DMS 273 (cell line): Measurements from ENCODE around the gene MKNK1.

ENCODE experiments used
- DNase-seq: peaks from one replicate; lab custom pipeline; 2025; ENCODE audit not compliant: unreplicated experiment; lab: John Stamatoyannopoulos, UW

Gene MKNK1

GRCh38 chr1:46619656-46620258 is 15.7 kb upstream of the MKNK1 start:
- no peak for DNase-seq

GRCh38 chr1:46618754-46619415 is 14.8 kb upstream of the MKNK1 start:
- no peak for DNase-seq

- no peak for DNase-seq
Observed at GRCh38 chr1:46617833-46618232, 13.8 kb upstream of the MKNK1 start.

GRCh38 chr1:46617108-46617800 is 13.2 kb upstream of the MKNK1 start:
- no peak for DNase-seq

GRCh38 chr1:46616277-46617107 is 12.4 kb upstream of the MKNK1 start, which contains the start of gene MOB3C:
Gene MOB3C (minus strand): TSS chr1:46616811. CDS start chr1:46613321, 3,490 bp downstream.
- DNase-seq, result peak; percentile 75

- no peak for DNase-seq
Observed at GRCh38 chr1:46615735-46616134, 11.7 kb upstream of the MKNK1 start.

- DNase-seq, result no peak
Observed at GRCh38 chr1:46615088-46615487, 11.0 kb upstream of the MKNK1 start.

GRCh38 chr1:46614604-46614984 is 10.5 kb upstream of the MKNK1 start:
- no peak for DNase-seq

- DNase-seq, result peak; percentile 92
Observed at GRCh38 chr1:46613661-46614603, 9.9 kb upstream of the MKNK1 start.

- no peak for DNase-seq
Observed at GRCh38 chr1:46612937-46613660, 9.0 kb upstream of the MKNK1 start.

GRCh38 chr1:46611691-46612221 is 7.7 kb upstream of the MKNK1 start:
- no peak for DNase-seq

- DNase-seq, result peak; percentile 82
Observed at GRCh38 chr1:46607345-46608130, 3.5 kb upstream of the MKNK1 start.

GRCh38 chr1:46606255-46606965 is 2.3 kb upstream of the MKNK1 start:
- DNase-seq, result peak; percentile 29

GRCh38 chr1:46605232-46605631 is 1.2 kb upstream of the MKNK1 start:
- DNase-seq, result no peak

- DNase-seq, result peak; percentile 36
Observed at GRCh38 chr1:46603481-46603857, 599 bp downstream of the MKNK1 start.

- DNase-seq, result no peak
Observed at GRCh38 chr1:46601257-46602007, 2.6 kb downstream of the MKNK1 start.
